Measurements from ENCODE around the gene MRPL11. TPM values are rescaled to one million over a fixed set of nuclear protein-coding genes. Genes with fewer than 3 reads are reported as not detected.

MRPL11 gene
- total and polyA plus RNA-seq, 10 of the 15 experiments (the other 5 are each of a cell fraction or from before 2014, with no cell fraction given): 43.5 to 248 (median 109) TPM

- TF ChIP-seq KLF5 (IDR thresholded peaks at IDR 0.05; ENCODE audit: partially characterized antibody) (no peak), STAT1 (conservative IDR thresholded peaks at IDR 0.05) (no peak), BMI1 (IDR thresholded peaks at IDR 0.05; ENCODE audit: borderline replicate concordance) (no peak), TAF1 (IDR thresholded peaks at IDR 0.05; ENCODE audit: borderline replicate concordance, low read depth, low read length) (no peak), TCF12 (IDR thresholded peaks at IDR 0.05; ENCODE audit: low read depth, low read length) (peak; percentile 9; the same call in 1 of the 2 replicates), RELA (IDR thresholded peaks at IDR 0.05; ENCODE audit: borderline replicate concordance, partially characterized antibody) (no peak), MEF2B (IDR thresholded peaks at IDR 0.05; ENCODE audit: partially characterized antibody, poor library complexity, severe bottlenecking) (peak; percentile 88), IKZF2 (IDR thresholded peaks at IDR 0.05) (peak; percentile 77 to 88), E2F4 (IDR thresholded peaks at IDR 0.05; ENCODE audit: low read depth, low read length) (no peak), ESRRA (IDR thresholded peaks at IDR 0.05; ENCODE audit: low read length) (no peak), NBN (IDR thresholded peaks at IDR 0.05) (peak; percentile 52; the same call in 1 of the 2 replicates), ATF2 (IDR thresholded peaks at IDR 0.05; ENCODE audit: low read length) (no peak), SPI1 (IDR thresholded peaks at IDR 0.05; ENCODE audit: borderline replicate concordance, insufficient read depth, low read depth, low read length) (peak; percentile 77), SREBF2 (IDR thresholded peaks at IDR 0.05; ENCODE audit: low read length) (no peak), MYC (IDR thresholded peaks at IDR 0.05; ENCODE audit: insufficient read depth, insufficient read length, insufficient replicate concordance, low read length, severe bottlenecking) (no peak), CBFB (IDR thresholded peaks at IDR 0.05; ENCODE audit: low read depth) (no peak), USF1 (IDR thresholded peaks at IDR 0.05; ENCODE audit: borderline replicate concordance, extremely low read length, insufficient read depth, low read depth, low read length) (no peak), MAX (IDR thresholded peaks at IDR 0.05; ENCODE audit: low read depth, low read length) (no peak), DPF2 (IDR thresholded peaks at IDR 0.05) (0 out of 2 replicates have a peak, but pooled peaks have one; percentile 36), EED (IDR thresholded peaks at IDR 0.05; ENCODE audit: low read depth) (peak; percentile 31; the same call in 1 of the 2 replicates), ZNF207 (IDR thresholded peaks at IDR 0.05; ENCODE audit: borderline replicate concordance) (no peak), IKZF1 (conservative IDR thresholded peaks at IDR 0.05) (peak; percentile 81), SMAD1 (IDR thresholded peaks at IDR 0.05; ENCODE audit: low read depth, partially characterized antibody) (no peak)
- TF ChIP-seq, protein P1, sequence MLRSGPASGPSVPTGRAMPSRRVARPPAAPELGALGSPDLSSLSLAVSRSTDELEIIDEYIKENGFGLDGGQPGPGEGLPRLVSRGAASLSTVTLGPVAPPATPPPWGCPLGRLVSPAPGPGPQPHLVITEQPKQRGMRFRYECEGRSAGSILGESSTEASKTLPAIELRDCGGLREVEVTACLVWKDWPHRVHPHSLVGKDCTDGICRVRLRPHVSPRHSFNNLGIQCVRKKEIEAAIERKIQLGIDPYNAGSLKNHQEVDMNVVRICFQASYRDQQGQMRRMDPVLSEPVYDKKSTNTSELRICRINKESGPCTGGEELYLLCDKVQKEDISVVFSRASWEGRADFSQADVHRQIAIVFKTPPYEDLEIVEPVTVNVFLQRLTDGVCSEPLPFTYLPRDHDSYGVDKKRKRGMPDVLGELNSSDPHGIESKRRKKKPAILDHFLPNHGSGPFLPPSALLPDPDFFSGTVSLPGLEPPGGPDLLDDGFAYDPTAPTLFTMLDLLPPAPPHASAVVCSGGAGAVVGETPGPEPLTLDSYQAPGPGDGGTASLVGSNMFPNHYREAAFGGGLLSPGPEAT (IDR thresholded peaks at IDR 0.05; ENCODE audit: low read depth): peak; percentile 52
Observed at GRCh38 chr11:66459138-66459778, 20.6 kb upstream of the MRPL11 start (continued).

All from GM12878 (cell line).